NT2/D1 (cell line): Measurements from ENCODE around the gene USP44.
A peak's percentile ranks its signal among the peaks of the same experiment; 100 is the strongest.

ENCODE experiments used
- DNase-seq: peaks from one replicate; pipeline ENCODE4 v3.0.0-alpha.2; 2011; ENCODE audit warnings: low read depth, low spot score
- H3K27me3 ChIP-seq: 2 replicates; pipeline ENCODE4 v1.6.0; 2011; ENCODE audit warnings: mild to moderate bottlenecking; ENCODE audit not compliant: insufficient read length, insufficient read depth
- H3K36me3 ChIP-seq: 2 replicates; pipeline ENCODE4 v1.6.1; 2011; ENCODE audit warnings: mild to moderate bottlenecking, low read length, mixed read lengths; ENCODE audit not compliant: insufficient read depth, insufficient read length
- H3K4me1 ChIP-seq: 2 replicates; pipeline ENCODE4 v1.5.1; 2011; ENCODE audit not compliant: insufficient read depth, insufficient read length
- H3K4me3 ChIP-seq: 2 replicates; pipeline ENCODE4 v1.5.1; 2011; ENCODE audit warnings: low read depth; ENCODE audit not compliant: insufficient read length
- H3K9ac ChIP-seq: 2 replicates; pipeline ENCODE4 v1.6.0; 2011; ENCODE audit warnings: low read depth; ENCODE audit not compliant: insufficient read length
- H3K9me3 ChIP-seq: 2 replicates; pipeline ENCODE4 v1.5.1; 2011; ENCODE audit warnings: mild to moderate bottlenecking, low read length; ENCODE audit not compliant: insufficient read depth
- SUZ12 ChIP-seq: IDR thresholded peaks from 2 replicates; pipeline ENCODE4 v1.6.1; 2011; ENCODE audit not compliant: insufficient read length, insufficient read depth; ENCODE audit errors: extremely low read depth
- YY1 ChIP-seq: IDR thresholded peaks from 2 replicates; pipeline ENCODE4 v1.6.1; 2011; ENCODE audit not compliant: insufficient read length, insufficient read depth
- ZNF274 ChIP-seq: IDR thresholded peaks from 2 replicates; pipeline ENCODE4 v1.6.1; 2011; ENCODE audit warnings: mild to moderate bottlenecking, low read depth, low read length

Gene USP44

DNA sequence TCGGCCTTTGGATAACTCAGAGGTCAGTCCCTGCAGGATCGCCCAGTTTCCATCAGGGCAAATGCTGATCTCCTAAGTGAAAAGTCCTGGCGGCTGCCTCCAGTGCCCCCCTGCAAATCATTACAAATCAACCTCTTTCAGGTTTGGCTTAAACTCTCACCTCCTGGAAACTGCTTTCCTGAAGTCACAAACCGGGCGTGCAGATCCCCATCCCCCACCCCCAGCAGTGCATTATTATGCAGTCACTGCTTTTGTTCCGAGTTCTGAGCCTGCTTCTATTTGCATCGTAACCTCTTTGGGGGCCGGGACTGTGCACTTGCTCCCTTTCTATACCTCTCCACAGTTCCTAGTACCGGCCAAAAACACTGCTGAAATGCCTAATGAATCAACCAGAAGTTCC, at the start of gene USP44:
Gene USP44 (minus strand): TSS at position 172 of the 400 bp plus-strand sequence. CDS start 17,220 bp downstream, outside the sequence.
- H3K36me3 ChIP-seq: no peaks in the 10 kb centered on the region
- H3K4me3 ChIP-seq: peak within 1 kb of the TSS; percentile 83
- no peak for TF ChIP-seq YY1
- no peak for TF ChIP-seq SUZ12
- no peak for TF ChIP-seq ZNF274
- DNase-seq: peak; percentile 87
- peak within 1 kb of the TSS; percentile 77 for H3K9ac ChIP-seq
- no peaks in the 10 kb centered on the region for H3K4me1 ChIP-seq
- H3K27me3 ChIP-seq: no peaks in the 10 kb centered on the region
- H3K9me3 ChIP-seq: no peaks in the 10 kb centered on the region

DNA sequence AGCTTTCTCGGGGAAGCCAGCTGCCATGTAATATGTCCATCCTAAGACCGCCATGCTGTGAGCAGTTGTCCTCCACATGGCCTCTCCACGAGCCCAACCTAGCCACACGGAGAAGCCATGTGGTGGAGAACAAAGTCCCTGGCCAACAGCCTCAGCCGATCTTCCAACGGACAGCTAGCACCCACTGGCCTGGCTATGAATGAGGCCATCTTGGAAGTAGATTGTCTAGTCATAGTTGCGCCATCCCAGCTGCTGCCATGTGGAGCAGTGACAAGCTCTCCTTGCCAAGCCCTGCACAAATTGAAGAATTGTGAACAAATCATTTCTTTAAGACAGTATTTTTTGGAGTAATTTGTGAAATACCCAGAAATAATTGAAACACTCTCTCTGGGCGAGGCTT, 49.3 kb upstream of the USP44 start:
- H3K4me1 ChIP-seq: no peaks in the 10 kb centered on the region
- no peak for DNase-seq
- no peak overlapping the region for H3K4me3 ChIP-seq
- H3K27me3 ChIP-seq: no peaks in the 10 kb centered on the region
- no peak for TF ChIP-seq YY1
- no peak overlapping the region for H3K9ac ChIP-seq
- H3K36me3 ChIP-seq: no peaks in the 10 kb centered on the region
- no peaks in the 10 kb centered on the region for H3K9me3 ChIP-seq

DNA sequence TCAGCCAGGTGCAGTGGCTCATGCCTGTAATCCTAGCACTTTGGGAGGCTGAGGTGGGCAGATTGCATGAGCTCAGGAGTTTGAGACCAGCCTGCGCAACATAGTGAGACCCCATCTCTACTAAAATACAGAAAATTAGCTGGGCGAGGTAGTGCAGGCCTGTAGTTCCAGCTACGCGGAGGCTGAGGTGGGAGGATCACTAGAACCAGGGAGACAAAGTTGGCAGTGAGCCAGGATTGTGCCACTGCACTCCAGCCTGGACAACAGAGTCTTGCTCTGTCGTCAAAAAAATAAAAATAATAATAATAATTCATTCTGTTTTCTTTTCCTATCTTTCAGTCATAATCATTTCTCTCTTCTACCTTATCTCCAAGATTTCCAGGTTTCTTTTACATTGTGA, 48.6 kb upstream of the USP44 start:
- Histone ChIP-seq H3K27me3 (no peaks in the 10 kb centered on the region), H3K4me3 (no peak overlapping the region), H3K4me1 (no peaks in the 10 kb centered on the region), H3K36me3 (no peaks in the 10 kb centered on the region), H3K9ac (no peak overlapping the region), H3K9me3 (no peaks in the 10 kb centered on the region)
- TF ChIP-seq SUZ12 (no peak), YY1 (no peak), ZNF274 (no peak)
- no peak for DNase-seq

DNA sequence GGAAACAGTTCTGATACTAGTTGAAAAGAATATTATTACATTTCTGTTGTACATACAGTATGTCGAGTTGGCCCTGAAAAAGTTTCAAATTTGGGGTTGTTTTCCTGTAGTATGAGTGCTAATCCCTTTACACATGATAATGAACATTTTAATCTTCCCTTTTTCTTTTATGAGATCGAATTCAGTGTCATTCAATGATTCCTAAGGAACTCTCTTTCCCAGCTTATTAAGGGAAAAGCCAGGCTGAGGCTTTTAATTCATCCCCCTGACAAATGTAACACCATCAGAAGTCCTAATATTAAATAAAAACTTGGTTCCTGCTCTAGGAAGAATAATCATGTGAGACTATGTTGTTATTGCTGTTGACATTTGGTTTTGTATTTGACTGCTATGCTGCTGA, 42.9 kb upstream of the USP44 start:
- H3K4me3 ChIP-seq: no peak overlapping the region
- H3K27me3 ChIP-seq: no peaks in the 10 kb centered on the region
- H3K9me3 ChIP-seq: no peaks in the 10 kb centered on the region
- TF ChIP-seq SUZ12 (no peak), ZNF274 (no peak), YY1 (no peak)
- no peak overlapping the region for H3K9ac ChIP-seq
- DNase-seq: no peak
- no peaks in the 10 kb centered on the region for H3K36me3 ChIP-seq
- H3K4me1 ChIP-seq: no peaks in the 10 kb centered on the region

DNA sequence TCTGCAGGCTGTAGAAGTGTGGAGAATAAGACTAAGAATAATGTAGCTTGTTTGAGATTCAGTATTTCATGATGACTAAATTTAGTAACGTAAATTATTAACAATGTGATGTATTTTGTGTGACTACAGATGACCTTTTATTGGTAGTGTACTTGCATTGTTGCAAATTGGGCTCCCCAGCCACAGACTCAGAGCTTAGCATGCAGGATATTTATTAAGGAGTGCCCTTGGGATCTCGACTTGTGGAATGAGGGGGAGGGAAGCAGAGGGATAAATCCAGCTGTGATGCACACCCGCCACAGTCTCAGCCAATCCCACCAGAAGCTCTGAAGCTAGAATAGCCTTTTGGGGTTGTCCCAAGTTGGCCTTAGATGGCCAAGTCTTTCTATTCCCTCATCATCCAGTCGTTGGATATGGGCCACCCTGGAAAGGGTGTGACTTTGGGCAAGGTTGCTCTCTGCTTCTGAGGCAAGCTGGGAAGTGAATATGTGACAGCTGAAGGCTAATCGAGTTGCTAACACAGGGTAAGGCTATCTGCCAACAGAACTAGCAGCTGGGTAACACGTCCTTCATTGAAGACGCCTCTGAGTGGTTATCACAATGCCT, 42.1 kb upstream of the USP44 start:
- Histone ChIP-seq H3K36me3 (no peaks in the 10 kb centered on the region), H3K9me3 (no peaks in the 10 kb centered on the region), H3K9ac (no peak overlapping the region), H3K4me3 (no peak overlapping the region), H3K4me1 (no peaks in the 10 kb centered on the region), H3K27me3 (no peaks in the 10 kb centered on the region)
- TF ChIP-seq YY1 (no peak), ZNF274 (no peak), SUZ12 (no peak)
- no peak for DNase-seq

DNA sequence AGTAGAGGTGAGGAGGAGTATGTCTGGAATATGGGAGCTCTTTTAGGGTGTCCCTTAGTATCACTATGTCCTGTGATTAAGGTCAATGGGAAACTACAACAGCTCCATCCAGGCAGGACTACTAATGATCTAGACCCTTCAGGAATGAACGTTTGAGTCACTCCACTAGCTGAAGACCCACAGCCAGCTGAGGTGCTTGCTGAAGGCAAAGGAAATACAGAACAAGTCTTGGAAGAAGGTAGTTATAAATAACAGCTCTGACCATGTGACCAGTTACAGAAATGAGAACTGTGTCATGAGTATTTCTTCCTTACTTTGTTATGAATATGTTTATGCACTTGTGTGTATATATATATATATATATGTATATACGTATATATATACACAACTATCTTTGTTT, 40.5 kb upstream of the USP44 start:
- no peaks in the 10 kb centered on the region for H3K4me1 ChIP-seq
- H3K27me3 ChIP-seq: no peaks in the 10 kb centered on the region
- TF ChIP-seq SUZ12: no peak
- no peak for TF ChIP-seq ZNF274
- no peak for TF ChIP-seq YY1
- no peak overlapping the region for H3K9ac ChIP-seq
- no peaks in the 10 kb centered on the region for H3K9me3 ChIP-seq
- H3K36me3 ChIP-seq: no peaks in the 10 kb centered on the region
- no peak for DNase-seq
- no peak overlapping the region for H3K4me3 ChIP-seq

DNA sequence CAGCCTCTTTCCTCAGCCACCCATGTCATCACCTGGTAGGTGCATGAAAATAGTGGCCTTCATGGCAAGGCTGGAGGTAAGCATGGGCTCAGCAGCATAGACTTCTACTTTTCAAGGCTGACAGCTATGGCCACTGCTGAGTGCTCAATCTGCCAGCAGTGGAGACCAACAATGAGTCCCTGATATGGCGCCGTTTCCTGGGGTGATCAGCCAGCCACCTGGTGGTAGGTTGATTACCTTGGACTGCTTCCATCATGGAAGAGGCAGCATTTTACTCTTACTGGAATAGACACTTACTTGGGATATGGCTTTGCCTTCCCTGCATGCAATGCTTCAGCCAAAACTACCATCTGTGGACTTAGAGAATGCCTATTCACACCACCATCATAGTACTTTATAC, 39.5 kb upstream of the USP44 start:
- no peak overlapping the region for H3K9ac ChIP-seq
- H3K27me3 ChIP-seq: no peaks in the 10 kb centered on the region
- no peaks in the 10 kb centered on the region for H3K4me1 ChIP-seq
- no peak for DNase-seq
- no peaks in the 10 kb centered on the region for H3K36me3 ChIP-seq
- no peak overlapping the region for H3K4me3 ChIP-seq
- H3K9me3 ChIP-seq: no peaks in the 10 kb centered on the region
- no peak for TF ChIP-seq SUZ12

DNA sequence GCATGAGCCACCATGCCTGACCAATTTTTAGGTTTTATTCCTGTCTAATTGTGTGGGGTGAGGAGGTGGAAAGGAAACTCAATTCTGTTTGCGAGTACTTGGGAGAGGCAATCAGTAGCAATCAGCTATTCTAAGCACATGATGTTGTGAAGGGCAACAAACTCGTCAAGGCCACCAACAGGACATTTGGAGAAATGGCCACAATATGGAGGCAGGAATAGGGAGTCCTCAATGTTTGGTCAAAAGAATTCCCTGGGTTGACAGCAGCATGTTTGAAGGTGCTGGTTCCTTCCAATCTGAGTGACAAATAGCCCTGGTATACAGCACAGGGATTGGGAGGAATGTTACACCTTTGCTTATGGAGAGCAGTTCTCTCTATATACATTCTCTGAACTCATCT, 32.7 kb upstream of the USP44 start:
- TF ChIP-seq ZNF274 (no peak), SUZ12 (no peak), YY1 (no peak)
- Histone ChIP-seq H3K9me3 (no peaks in the 10 kb centered on the region), H3K4me1 (no peaks in the 10 kb centered on the region), H3K36me3 (no peaks in the 10 kb centered on the region), H3K9ac (no peak overlapping the region), H3K27me3 (no peaks in the 10 kb centered on the region), H3K4me3 (no peak overlapping the region)
- DNase-seq: no peak
